ENCODE data around the gene SDCCAG8.

SDCCAG8 gene

GRCh38 chr1:243393096-243393495 is 137.3 kb downstream of the SDCCAG8 start:
- DNase-seq (no peak), ATAC-seq (no peak)

- no peak for DNase-seq
- no peak for ATAC-seq
Observed at GRCh38 chr1:243394066-243394465, 138.2 kb downstream of the SDCCAG8 start.

GRCh38 chr1:243394601-243395464 is 139.0 kb downstream of the SDCCAG8 start:
- DNase-seq (no peak), ATAC-seq (no peak)

GRCh38 chr1:243396424-243396823 is 140.6 kb downstream of the SDCCAG8 start:
- DNase-seq (no peak), ATAC-seq (no peak)

- DNase-seq, result no peak
- ATAC-seq, result no peak
Observed at GRCh38 chr1:243396876-243397275, 141.0 kb downstream of the SDCCAG8 start.

GRCh38 chr1:243397613-243398321 is 141.9 kb downstream of the SDCCAG8 start:
- DNase-seq (no peak), ATAC-seq (no peak)

- DNase-seq (no peak), ATAC-seq (no peak)
Observed at GRCh38 chr1:243399561-243400155, 143.8 kb downstream of the SDCCAG8 start.

- ATAC-seq (no peak), DNase-seq (no peak)
Observed at GRCh38 chr1:243402868-243403267, 147.0 kb downstream of the SDCCAG8 start.

GRCh38 chr1:243406424-243406823 is 150.6 kb downstream of the SDCCAG8 start:
- no peak for ATAC-seq
- DNase-seq, result no peak

- DNase-seq (no peak), ATAC-seq (no peak)
Observed at GRCh38 chr1:243407284-243408018, 151.6 kb downstream of the SDCCAG8 start.

GRCh38 chr1:243408479-243408878 is 152.6 kb downstream of the SDCCAG8 start:
- DNase-seq, result no peak
- ATAC-seq, result no peak

GRCh38 chr1:243409284-243409683 is 153.4 kb downstream of the SDCCAG8 start:
- DNase-seq (no peak), ATAC-seq (no peak)

- ATAC-seq, result no peak
Observed at GRCh38 chr1:243411472-243411871, 155.6 kb downstream of the SDCCAG8 start.

GRCh38 chr1:243413431-243414151 is 157.8 kb downstream of the SDCCAG8 start:
- ATAC-seq (no peak), DNase-seq (no peak)

More at GRCh38 chr1:243411472-243411871, 155.6 kb downstream of the SDCCAG8 start:
- no peak for DNase-seq

- no peak for ATAC-seq
Observed at GRCh38 chr1:243414152-243414494, 158.3 kb downstream of the SDCCAG8 start.

GRCh38 chr1:243415663-243416408 is 160.0 kb downstream of the SDCCAG8 start:
- no peak for DNase-seq
- no peak for ATAC-seq

More at GRCh38 chr1:243414152-243414494, 158.3 kb downstream of the SDCCAG8 start:
- no peak for DNase-seq

GRCh38 chr1:243416495-243416894 is 160.7 kb downstream of the SDCCAG8 start:
- ATAC-seq, result peak; percentile 66
- no peak for DNase-seq

GRCh38 chr1:243420016-243420945 is 164.4 kb downstream of the SDCCAG8 start:
- ATAC-seq, result no peak
- DNase-seq, result no peak

- no peak for DNase-seq
- ATAC-seq, result no peak
Observed at GRCh38 chr1:243420946-243421685, 165.3 kb downstream of the SDCCAG8 start.
